Activated naive CD8-positive, alpha-beta T cell treated with anti-CD3 and anti-CD28 coated beads, Interleukin-2, amount 50 U/mL, for 16 hours (primary cell): ENCODE results near the gene PRRG2.
"Not testable (repeated sequence)": the region's sequence is repeated elsewhere in the genome, so short reads cannot be mapped to it uniquely, and the experiment has no call there.

Experiments used
- DNase-seq: peaks from one replicate; pipeline ENCODE4 v3.0.0-alpha.2; 2020; ENCODE audit warnings: low read depth, low spot score

The PRRG2 gene

DNA sequence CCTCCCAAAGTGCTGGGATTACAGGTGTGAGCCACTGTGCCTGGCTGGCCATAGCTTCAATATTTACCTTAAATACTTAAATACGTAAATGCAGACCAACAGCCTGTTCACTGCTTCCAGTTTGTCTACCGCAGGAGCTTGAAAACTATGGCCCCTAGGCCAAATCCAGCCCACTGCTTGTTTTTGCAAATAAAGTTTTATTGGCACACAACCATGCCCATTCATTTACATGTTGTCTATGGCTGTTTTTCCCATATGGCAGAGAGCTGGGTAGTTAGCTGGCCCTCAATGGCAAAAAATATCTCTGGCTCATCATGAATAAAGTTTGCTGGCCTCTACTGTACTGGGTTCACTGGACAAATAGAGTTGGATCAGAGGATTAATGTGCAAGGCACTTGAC is 21.7 kb downstream of the PRRG2 start:
- no peak for DNase-seq

DNA sequence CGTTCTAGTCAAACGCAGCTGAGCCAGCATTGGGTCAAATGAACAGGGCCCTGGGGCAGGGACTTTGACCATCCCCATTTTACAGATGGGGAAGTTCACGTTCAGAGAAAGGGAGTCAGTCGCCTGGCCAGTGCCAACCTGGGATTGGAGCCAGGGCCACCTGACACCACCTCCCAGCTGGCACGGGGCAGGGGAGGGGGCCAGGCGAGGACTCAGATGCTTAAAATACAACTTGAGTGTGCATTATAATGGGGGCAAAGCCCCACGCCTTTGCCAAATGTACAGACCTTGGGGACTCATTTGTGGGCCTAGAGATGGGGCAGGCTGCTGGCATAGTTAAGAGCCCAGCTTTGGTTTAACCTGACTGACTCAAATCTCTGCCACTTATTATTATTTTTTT is 24.5 kb downstream of the PRRG2 start:
- DNase-seq, result no peak

- DNase-seq, result no peak
Measured at GRCh38 chr19:49609499-49610092, 28.5 kb downstream of the PRRG2 start.

GRCh38 chr19:49613374-49613773 is 32.3 kb downstream of the PRRG2 start:
- DNase-seq, result no peak

GRCh38 chr19:49614096-49614833 is 33.1 kb downstream of the PRRG2 start:
- no peak for DNase-seq

- DNase-seq, result no peak
Measured at GRCh38 chr19:49615861-49616260, 34.7 kb downstream of the PRRG2 start.

DNA sequence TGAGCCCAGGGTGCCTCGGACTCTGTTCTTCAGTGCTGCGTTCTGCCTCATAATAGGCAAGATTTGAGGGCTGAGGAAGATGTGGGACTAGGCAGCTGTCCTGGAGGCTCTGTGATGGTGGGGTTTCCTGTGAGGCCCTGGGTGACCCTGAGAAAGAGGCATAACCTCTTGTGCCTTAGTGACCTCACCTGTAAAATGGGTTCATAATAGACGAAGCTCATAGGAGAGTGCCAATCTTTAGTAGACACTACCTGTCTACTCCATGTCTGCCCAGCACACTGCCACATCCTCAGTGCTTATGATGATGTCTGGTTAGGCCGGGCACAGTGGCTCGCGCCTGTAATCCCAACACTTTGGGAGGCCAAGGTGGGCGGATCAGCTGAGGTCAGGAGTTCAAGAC is 35.4 kb downstream of the PRRG2 start:
- no peak for DNase-seq

DNA sequence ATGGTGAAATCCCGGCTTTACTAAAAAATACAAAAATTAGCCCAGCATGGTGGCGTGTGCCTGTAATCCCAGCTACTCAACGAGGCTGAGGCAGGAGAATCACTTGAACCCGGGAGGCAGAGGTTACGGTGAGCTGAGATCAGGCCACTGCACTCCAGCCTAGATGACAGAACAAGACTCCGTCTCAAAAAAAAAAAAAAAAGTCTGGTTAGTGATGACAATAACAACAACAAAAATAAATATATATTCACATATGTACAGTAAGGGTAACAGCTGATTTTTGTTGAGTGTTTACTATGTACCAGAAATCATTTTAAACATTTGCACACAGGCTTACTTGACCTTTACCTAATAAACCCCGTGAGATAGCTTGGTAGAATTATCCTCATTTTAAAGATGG is 35.8 kb downstream of the PRRG2 start:
- no peak for DNase-seq

GRCh38 chr19:49617860-49618259 is 36.7 kb downstream of the PRRG2 start:
- DNase-seq, result not testable (repeated sequence)

DNA sequence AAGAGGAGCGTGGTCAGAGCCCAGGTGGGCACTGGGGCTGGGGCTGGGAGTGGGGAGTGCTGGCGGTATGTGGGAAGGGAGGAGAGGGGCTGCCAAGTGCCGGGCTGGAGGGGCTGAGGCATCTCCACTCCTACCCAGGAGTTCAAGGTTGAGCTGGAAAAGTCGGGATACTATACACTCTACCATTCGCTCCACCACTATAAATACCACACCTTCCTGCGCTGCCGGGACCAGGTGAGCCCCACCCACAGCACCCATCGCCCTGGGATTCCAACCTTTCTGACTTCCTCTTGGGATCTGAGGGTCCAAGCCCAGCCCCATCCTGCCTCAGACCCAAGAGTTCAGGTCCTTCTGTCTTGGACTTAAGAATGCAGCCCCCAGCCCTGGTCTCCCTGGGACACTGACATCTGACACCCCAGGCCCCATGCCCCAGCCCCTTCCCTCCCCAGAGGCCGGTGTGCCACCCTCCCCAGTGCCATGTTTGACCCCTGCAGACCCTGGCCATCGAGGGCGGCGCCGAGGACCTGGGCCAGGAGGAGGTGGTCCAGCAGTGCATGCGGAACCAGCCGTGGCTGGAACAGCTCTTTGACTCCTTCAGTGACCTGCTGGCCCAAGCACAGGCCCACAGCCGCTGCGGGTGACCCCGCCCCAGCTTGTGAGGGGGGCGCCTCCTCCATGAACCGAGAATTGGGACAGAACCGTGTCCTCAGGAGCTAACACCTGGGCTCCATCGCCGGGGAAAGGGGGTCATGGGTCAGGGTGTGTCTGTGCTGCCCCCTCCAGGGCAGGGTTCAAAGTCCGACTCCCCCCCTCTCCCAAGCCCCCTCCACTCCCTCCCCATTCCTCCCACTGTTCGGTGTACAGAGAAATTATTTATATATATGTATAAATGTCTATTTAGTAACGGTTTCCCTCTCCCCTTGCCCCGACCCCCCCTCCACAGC is 44.1 kb downstream of the PRRG2 start:
- no peak for DNase-seq

GRCh38 chr19:49626226-49626625 is 45.1 kb downstream of the PRRG2 start:
- DNase-seq, result no peak

- DNase-seq, result no peak
Measured at GRCh38 chr19:49629659-49630058, 48.5 kb downstream of the PRRG2 start.

DNA sequence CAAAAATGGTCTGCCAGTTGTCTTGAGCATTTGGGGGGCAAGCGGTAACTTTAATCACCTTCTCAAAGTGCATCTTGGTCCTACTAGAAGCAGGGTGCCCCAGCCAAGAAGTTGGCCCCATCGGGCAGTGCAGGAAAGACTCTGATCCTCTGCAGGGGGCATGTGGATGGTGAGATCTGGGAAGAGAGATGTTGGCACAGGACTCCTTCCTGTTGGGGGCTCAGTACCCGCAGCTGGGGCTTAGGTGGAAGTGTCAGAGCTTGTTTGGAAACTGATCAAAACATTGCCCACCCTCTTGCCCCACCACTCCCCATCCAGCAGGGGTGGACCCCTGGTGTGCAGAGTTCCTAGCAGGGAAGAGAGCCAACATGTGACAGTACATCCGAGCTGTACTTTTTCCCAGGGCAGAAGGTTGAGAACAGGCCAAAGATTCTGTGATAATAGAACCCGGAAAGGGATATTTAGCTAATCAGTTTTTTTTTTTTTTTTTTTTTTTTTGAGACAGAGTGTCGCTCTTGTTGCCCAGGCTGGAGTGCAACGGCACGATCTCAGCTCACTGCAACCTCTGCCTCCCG is 50.0 kb downstream of the PRRG2 start:
- DNase-seq, result no peak

- DNase-seq, result no peak
Measured at GRCh38 chr19:49631610-49632192, 50.6 kb downstream of the PRRG2 start.

DNA sequence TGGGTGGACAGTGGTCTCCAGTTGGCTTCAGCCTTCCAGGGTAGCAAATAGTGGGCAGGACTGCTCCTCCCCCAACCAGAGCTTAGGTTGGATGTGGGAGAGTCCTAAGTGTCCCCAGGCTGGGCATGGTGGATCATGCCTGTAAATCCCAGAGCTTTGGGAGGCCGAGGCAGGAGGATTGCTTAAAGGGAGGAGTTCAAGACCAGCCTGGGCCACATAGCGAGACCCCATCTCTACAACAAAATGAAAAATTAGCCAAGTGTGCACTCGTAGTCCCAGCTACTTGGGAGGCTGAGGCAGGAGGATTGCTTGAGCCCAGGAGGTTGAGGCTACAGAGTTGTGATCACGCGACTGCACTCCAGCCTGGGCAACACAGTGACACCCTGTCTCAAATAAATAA is 51.5 kb downstream of the PRRG2 start:
- no peak for DNase-seq

DNA sequence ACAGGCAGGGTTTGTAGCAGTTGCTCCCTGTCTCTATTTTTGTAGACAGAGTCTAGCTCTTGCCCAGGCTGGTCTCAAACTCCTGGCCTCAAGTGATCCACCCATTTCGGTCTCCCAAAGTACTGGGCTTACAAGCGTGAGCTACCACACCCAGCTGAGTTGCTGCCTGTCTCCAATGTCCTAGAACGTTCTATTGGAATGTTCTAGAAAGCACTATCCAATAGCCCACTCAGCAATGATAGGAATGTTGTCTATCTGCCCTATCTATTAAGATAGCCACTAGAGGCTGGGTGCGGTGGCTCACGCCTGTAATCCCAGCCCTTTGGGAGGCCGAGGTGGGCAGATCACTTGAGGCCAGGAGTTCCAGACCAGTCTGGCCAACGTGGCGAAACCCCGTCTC is 52.2 kb downstream of the PRRG2 start:
- not testable (repeated sequence) for DNase-seq

DNA sequence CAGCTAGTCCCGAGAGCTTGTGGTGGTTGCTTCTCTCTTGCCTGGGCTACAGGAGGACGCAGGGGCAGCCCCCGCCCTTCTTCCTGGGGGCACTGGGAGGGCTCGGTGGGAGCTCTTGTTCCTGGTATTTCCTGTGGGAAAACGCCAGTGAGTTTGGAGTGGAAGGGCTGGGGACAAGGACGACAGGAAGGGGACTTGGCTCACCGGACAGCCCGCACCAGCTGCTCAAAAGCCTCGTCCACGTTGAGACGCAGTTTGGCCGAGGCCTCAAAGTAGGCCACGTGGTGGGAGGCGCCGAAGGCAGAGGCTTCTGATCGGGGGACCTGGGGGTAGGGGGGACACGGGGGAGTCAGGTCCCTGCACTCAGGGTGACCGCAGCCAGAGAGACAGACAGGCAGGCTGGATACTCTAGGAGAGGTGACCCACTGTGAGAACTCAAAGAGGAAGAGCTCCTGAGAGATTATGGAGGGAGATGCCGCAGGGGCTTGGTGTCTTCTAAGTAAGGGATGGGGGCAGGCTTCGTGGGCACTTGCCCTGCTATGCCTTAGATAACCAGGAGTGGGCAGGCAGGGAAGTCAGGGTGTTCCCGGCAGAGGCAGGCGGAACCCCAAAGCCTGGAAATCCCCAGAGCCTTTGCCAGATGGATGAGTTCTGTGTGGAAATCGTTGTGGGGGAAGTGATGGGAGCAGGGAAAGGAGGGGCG is 54.6 kb downstream of the PRRG2 start:
- DNase-seq, result no peak

GRCh38 chr19:49636233-49636932 is 55.3 kb downstream of the PRRG2 start:
- no peak for DNase-seq

- DNase-seq, result no peak
Measured at GRCh38 chr19:49637821-49638738, 57.0 kb downstream of the PRRG2 start.
